Astrocyte (in vitro differentiated cells and primary cell): Measurements from ENCODE around the gene TMEM114. TPM values are rescaled to one million over a fixed set of nuclear protein-coding genes. Genes with fewer than 3 reads are reported as not detected.

Source experiments
- DNase-seq: peaks from one replicate; pipeline ENCODE4 v3.0.0-alpha.2; 2010; ENCODE audit warnings: low read depth
- FAIRE-seq: peaks from 2 replicates; lab custom pipeline; 2011; peaks lifted over from hg19 to GRCh38; lab: Jason Lieb, UNC
- H2AFZ ChIP-seq: 2 replicates; pipeline ENCODE4 v1.6.0; 2012; ENCODE audit warnings: low read depth, low read length, inconsistent platforms
- H3K27ac ChIP-seq: 2 replicates; pipeline ENCODE4 v1.5.1; 2011; ENCODE audit warnings: low read depth, low read length, inconsistent platforms
- H3K27me3 ChIP-seq: 2 replicates; pipeline ENCODE4 v1.6.0; 2011; ENCODE audit warnings: low read length, inconsistent platforms; ENCODE audit not compliant: insufficient read depth
- H3K36me3 ChIP-seq: 2 replicates; pipeline ENCODE4 v1.5.1; 2011; ENCODE audit warnings: low read length, inconsistent platforms; ENCODE audit not compliant: insufficient read depth
- H3K4me1 ChIP-seq: 2 replicates; pipeline ENCODE4 v1.5.1; 2011; ENCODE audit warnings: low read length, inconsistent platforms; ENCODE audit not compliant: insufficient read depth
- H3K4me2 ChIP-seq: 2 replicates; pipeline ENCODE4 v1.6.0; 2012; ENCODE audit warnings: low read length, inconsistent platforms
- H3K4me3 ChIP-seq: 2 replicates; pipeline ENCODE4 v1.5.1; 2011; ENCODE audit warnings: low read depth, mild to moderate bottlenecking, low read length, inconsistent platforms; ENCODE audit not compliant: insufficient read depth
- H3K79me2 ChIP-seq: 2 replicates; pipeline ENCODE4 v1.6.0; 2012; ENCODE audit warnings: mild to moderate bottlenecking, low read length, inconsistent platforms; ENCODE audit not compliant: insufficient read depth
- H3K9ac ChIP-seq: 2 replicates; pipeline ENCODE4 v1.6.0; 2012; ENCODE audit warnings: mild to moderate bottlenecking, low read length, inconsistent platforms
- H3K9me3 ChIP-seq: 2 replicates; pipeline ENCODE4 v1.5.1; 2012; ENCODE audit warnings: low read depth, mild to moderate bottlenecking, low read length, inconsistent platforms; ENCODE audit not compliant: insufficient read depth
- H4K20me1 ChIP-seq: 2 replicates; pipeline ENCODE4 v1.6.0; 2012; ENCODE audit warnings: low read length, inconsistent platforms; ENCODE audit not compliant: insufficient read depth
- H3K27ac Mint-ChIP-seq: one replicate; pipeline ENCODE4 v1.8.0; 2021; ENCODE audit warnings: mild to moderate bottlenecking, mixed read lengths; ENCODE audit not compliant: unreplicated experiment
- H3K27me3 Mint-ChIP-seq: one replicate; pipeline ENCODE4 v1.8.0; 2021; ENCODE audit warnings: low read depth, mixed read lengths; ENCODE audit not compliant: unreplicated experiment
- H3K36me3 Mint-ChIP-seq: one replicate; pipeline ENCODE4 v1.8.0; 2021; ENCODE audit warnings: low read depth, mixed read lengths; ENCODE audit not compliant: unreplicated experiment
- H3K4me1 Mint-ChIP-seq: one replicate; pipeline ENCODE4 v1.8.0; 2021; ENCODE audit warnings: low read depth, mixed read lengths; ENCODE audit not compliant: unreplicated experiment
- H3K4me3 Mint-ChIP-seq: one replicate; pipeline ENCODE4 v1.8.0; 2021; ENCODE audit warnings: mild to moderate bottlenecking, moderate library complexity, mixed read lengths; ENCODE audit not compliant: unreplicated experiment
- H3K9me3 Mint-ChIP-seq: one replicate; pipeline ENCODE4 v1.8.0; 2021; ENCODE audit warnings: mild to moderate bottlenecking, mixed read lengths; ENCODE audit not compliant: unreplicated experiment
- CTCF ChIP-seq: IDR thresholded peaks from 2 replicates; pipeline ENCODE4 v1.5.1; 2011; ENCODE audit warnings: low read depth, mild to moderate bottlenecking, inconsistent platforms, low read length, moderate library complexity; ENCODE audit not compliant: insufficient read depth
- EZH2 ChIP-seq: IDR thresholded peaks from 2 replicates; pipeline ENCODE4 v1.6.1; 2012; ENCODE audit warnings: mild to moderate bottlenecking, low read length, inconsistent platforms; ENCODE audit not compliant: insufficient read depth
- total RNA-seq: library from RNA; stranded (reverse); gene quantifications from 2 replicates; pipeline ENCODE4 v1.2.1, GENCODE V29; 2021

TMEM114 gene
- total RNA-seq, 1 donor from 2014 or later, result not detected

- Histone ChIP-seq H3K27ac (no peak overlapping the region), H3K9ac (no peak overlapping the region), H3K27me3 (peaks cover 9% of the 10 kb centered on the region), H3K4me2 (no peak overlapping the region), H3K36me3 (no peaks in the 10 kb centered on the region), H3K4me3 (no peak overlapping the region), H4K20me1 (no peaks in the 10 kb centered on the region), H3K79me2 (no peaks in the 10 kb centered on the region), H2AFZ (no peak overlapping the region), H3K4me1 (peaks cover 3% of the 10 kb centered on the region), H3K9me3 (no peaks in the 10 kb centered on the region)
- no peak overlapping the region for H3K27ac Mint-ChIP-seq
- peaks cover 3% of the 10 kb centered on the region for H3K9me3 Mint-ChIP-seq
- FAIRE-seq (no peak), DNase-seq (peak; percentile 2)
- H3K36me3 Mint-ChIP-seq, result no peaks in the 10 kb centered on the region
- no peak for TF ChIP-seq EZH2
- no peak for TF ChIP-seq CTCF
- H3K4me3 Mint-ChIP-seq, result no peak overlapping the region
- peaks cover 4% of the 10 kb centered on the region for H3K4me1 Mint-ChIP-seq
- peaks cover 9% of the 10 kb centered on the region for H3K27me3 Mint-ChIP-seq
Measured at GRCh38 chr16:8611886-8612600, 21.7 kb upstream of the TMEM114 start.

GRCh38 chr16:8611122-8611521 is 20.8 kb upstream of the TMEM114 start:
- Histone ChIP-seq H2AFZ (no peak overlapping the region), H3K9ac (no peak overlapping the region)

More at GRCh38 chr16:8611122-8611521, 20.8 kb upstream of the TMEM114 start:
- no peak overlapping the region for H3K4me2 ChIP-seq
- H3K79me2 ChIP-seq, result no peaks in the 10 kb centered on the region
- no peak overlapping the region for H3K4me3 ChIP-seq
- no peak for DNase-seq
- H3K9me3 ChIP-seq, result no peaks in the 10 kb centered on the region
- TF ChIP-seq EZH2, result no peak
- TF ChIP-seq CTCF, result no peak
- H3K9me3 Mint-ChIP-seq, result peaks cover 3% of the 10 kb centered on the region
- no peaks in the 10 kb centered on the region for H4K20me1 ChIP-seq
- no peak overlapping the region for H3K27ac Mint-ChIP-seq
- H3K4me3 Mint-ChIP-seq, result no peak overlapping the region
- FAIRE-seq, result no peak
- H3K4me1 ChIP-seq, result peaks cover 3% of the 10 kb centered on the region
- no peak overlapping the region for H3K27ac ChIP-seq
- H3K36me3 Mint-ChIP-seq, result no peaks in the 10 kb centered on the region
- peaks cover 4% of the 10 kb centered on the region for H3K4me1 Mint-ChIP-seq
- H3K27me3 Mint-ChIP-seq, result peaks cover 9% of the 10 kb centered on the region
- H3K27me3 ChIP-seq, result peaks cover 7% of the 10 kb centered on the region
- no peaks in the 10 kb centered on the region for H3K36me3 ChIP-seq
